BJ (cell line): ENCODE measurements around the gene FAM20B. TPM values are rescaled to one million over a fixed set of nuclear protein-coding genes. Genes with fewer than 3 reads are reported as not detected.

ENCODE experiments used
- CTCF ChIA-PET: fragments of 350-600 bp; formaldehyde crosslinking; extraction: SDS; loops from one replicate; lab custom pipeline; 2021; ENCODE audit warnings: antibody characterized with exemption, inconsistent platforms; lab: Yijun Ruan, JAX
- POLR2A ChIA-PET: fragments of 300-600 bp; sonication (Branson Sonifier 250); formaldehyde crosslinking; extraction: SDS; loops from one replicate; lab custom pipeline; 2021; ENCODE audit warnings: antibody characterized with exemption; lab: Charles Lee
- DNase-seq: peaks from one replicate; pipeline ENCODE4 v3.0.0-alpha.2; 2011; ENCODE audit warnings: low read depth
- H3K27me3 ChIP-seq: 2 replicates; pipeline ENCODE4 v1.6.0; 2011; ENCODE audit warnings: low read length; ENCODE audit not compliant: control insufficient read depth, insufficient read depth
- H3K36me3 ChIP-seq: 2 replicates; pipeline ENCODE4 v1.5.1; 2011; ENCODE audit warnings: low read length; ENCODE audit not compliant: control insufficient read depth, insufficient read depth
- H3K4me3 ChIP-seq: 2 replicates; pipeline ENCODE4 v1.5.1; 2011; ENCODE audit warnings: low read depth, mild to moderate bottlenecking, control low read depth, low read length
- polyA plus RNA-seq: library from polyadenylated mRNA; depleted of rRNA; stranded (reverse); fragments of >200 nt; gene quantifications from 2 replicates; pipeline ENCODE4 v1.2.3, GENCODE V29; 2011
- TF ChIP-seq, protein P1 (sequence below): IDR thresholded peaks from 2 replicates; pipeline ENCODE4 v1.5.1; 2011; ENCODE audit warnings: low read depth, mild to moderate bottlenecking, control low read depth, inconsistent platforms, low read length, moderate library complexity; ENCODE audit not compliant: insufficient read depth

Gene FAM20B
- polyA plus RNA-seq, 1 experiment: 36.2 TPM

DNA sequence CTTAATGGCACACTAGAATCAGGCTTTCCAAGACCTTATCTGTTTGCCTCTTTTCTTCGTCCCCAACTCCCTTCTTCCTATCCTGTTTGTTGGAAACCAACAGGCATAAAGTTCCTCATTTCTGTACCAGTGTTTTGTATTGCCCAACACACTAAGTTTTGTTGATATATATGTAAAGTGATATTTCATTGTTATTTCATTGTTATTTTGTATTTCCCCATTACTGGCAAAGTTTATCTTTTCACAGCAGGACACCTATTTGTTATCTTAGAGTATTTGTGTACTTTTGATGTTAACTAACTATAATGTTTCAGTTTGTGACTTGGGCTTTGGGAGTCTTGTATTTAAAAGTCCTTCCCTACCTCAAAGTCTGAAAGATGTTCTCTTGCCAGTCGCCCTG lies 27.1 kb downstream of the FAM20B start:
- Histone ChIP-seq H3K4me3 (no peak overlapping the region), H3K36me3 (no peaks in the 10 kb centered on the region; the same call in 1 of the 2 replicates), H3K27me3 (no peaks in the 10 kb centered on the region)
- POLR2A ChIA-PET: no interaction called here
- no peak for DNase-seq
- CTCF ChIA-PET: no interaction called here
- TF ChIP-seq, protein P1, sequence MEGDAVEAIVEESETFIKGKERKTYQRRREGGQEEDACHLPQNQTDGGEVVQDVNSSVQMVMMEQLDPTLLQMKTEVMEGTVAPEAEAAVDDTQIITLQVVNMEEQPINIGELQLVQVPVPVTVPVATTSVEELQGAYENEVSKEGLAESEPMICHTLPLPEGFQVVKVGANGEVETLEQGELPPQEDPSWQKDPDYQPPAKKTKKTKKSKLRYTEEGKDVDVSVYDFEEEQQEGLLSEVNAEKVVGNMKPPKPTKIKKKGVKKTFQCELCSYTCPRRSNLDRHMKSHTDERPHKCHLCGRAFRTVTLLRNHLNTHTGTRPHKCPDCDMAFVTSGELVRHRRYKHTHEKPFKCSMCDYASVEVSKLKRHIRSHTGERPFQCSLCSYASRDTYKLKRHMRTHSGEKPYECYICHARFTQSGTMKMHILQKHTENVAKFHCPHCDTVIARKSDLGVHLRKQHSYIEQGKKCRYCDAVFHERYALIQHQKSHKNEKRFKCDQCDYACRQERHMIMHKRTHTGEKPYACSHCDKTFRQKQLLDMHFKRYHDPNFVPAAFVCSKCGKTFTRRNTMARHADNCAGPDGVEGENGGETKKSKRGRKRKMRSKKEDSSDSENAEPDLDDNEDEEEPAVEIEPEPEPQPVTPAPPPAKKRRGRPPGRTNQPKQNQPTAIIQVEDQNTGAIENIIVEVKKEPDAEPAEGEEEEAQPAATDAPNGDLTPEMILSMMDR: no peak

DNA sequence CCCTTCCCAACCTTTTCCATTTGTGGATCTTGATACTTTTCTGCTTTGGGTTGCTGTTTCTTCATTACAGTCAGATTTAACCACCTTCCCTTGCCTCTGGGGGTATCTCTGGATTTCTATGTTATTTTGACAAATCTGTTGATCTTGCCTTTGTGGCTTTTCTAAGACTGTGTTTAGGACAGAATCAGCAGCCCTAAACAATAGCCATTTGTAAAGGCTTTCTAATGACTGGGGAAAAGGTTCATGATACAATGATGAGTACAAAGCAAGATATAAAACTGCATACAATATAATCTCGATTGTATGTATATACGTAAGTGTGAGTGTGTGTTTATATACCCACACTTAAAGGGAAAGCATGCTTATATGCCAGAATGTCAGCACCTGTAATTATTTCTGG lies 27.8 kb downstream of the FAM20B start:
- TF ChIP-seq, protein P1: no peak
- H3K27me3 ChIP-seq: no peaks in the 10 kb centered on the region
- no peak overlapping the region for H3K4me3 ChIP-seq
- ChIA-PET POLR2A (no interaction called here), CTCF (no interaction called here)
- H3K36me3 ChIP-seq: no peaks in the 10 kb centered on the region; the same call in 1 of the 2 replicates
- DNase-seq: no peak

DNA sequence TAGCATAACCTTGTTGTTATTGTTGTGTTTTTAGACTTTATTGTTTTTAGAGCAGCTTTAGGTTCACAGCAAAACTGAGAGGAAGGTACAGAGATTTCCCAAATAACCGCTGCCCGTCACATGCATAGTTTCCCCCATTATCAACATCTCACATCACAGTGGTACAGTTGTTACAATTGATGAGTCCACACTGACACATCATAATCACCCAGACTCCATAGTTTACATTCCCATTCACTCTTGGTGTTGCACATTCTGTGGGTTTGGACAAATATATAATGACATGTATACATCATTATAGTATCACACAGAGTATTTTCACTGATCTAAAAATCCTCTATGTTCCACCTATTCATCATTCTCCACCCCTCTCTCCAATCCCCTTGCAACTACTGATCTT lies 30.2 kb downstream of the FAM20B start:
- ChIA-PET CTCF (interaction anchor here (1.0 kb wide), 1 partner anchor 12 kb away, joined by 3 read pairs; no protein-coding TSS in a partner anchor), POLR2A (no interaction called here)
- Histone ChIP-seq H3K27me3 (no peaks in the 10 kb centered on the region), H3K4me3 (no peak overlapping the region), H3K36me3 (no peaks in the 10 kb centered on the region; the same call in 1 of the 2 replicates)
- no peak for DNase-seq
- TF ChIP-seq, protein P1: no peak

DNA sequence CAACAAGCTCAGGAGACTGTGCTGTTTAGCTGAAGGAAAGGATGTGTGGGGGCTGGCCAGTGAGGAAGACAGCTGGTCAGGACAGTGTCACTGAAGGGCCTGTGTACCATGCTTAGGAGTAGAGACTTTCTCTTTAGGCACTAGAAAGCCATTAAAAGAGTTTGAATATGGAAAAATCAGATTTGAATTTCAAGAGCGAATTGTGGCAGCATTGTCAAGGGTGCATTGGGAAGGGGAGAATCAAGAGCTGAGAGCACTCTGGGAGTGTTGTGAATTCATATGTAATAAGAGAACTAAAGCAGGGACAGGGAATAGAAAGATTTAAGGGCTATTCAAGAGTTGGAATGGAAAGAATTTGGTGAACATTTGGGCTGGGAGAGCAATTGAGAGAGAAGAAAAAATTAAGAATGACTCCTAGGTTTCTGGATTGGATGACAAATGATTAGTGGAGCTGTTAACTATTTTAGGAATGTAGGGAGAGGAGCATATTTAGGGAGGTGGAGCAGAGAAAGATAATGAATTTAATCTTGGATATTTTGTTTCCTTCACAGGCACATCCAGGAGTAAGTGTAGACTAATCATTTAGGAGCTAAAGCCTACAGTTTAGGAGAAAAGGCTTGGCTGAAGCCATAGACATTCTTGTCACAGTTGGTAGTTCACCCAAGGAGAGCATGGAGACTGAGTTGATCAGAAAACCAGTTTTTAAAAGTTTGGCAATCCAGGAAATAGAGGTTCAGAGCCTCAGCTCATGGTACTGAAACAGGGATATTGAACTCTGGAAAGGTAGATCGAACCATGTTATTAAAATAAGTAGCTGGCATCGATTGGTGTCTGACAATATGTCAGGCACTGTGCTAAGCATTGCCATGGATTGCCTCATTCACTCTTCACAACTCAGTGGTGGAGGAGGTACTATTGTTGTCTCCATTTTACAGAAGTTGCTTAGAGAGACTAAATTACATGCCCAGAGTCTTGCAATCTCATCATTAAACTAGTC lies 33.1 kb downstream of the FAM20B start:
- H3K27me3 ChIP-seq: no peaks in the 10 kb centered on the region
- TF ChIP-seq, protein P1: no peak
- peaks cover under 1% of the 10 kb centered on the region for H3K36me3 ChIP-seq
- DNase-seq: peak; percentile 58
- no peak overlapping the region for H3K4me3 ChIP-seq
- CTCF ChIA-PET: interaction anchor here (1.2 to 1.9 kb wide), 4 partner anchors 20 to 557 kb away, joined by 3 to 7 read pairs (median 5); no protein-coding TSS in a partner anchor
- POLR2A ChIA-PET: interaction anchor here (0.6 to 0.8 kb wide), 2 partner anchors 24 to 729 kb away, joined by 3 to 6 read pairs; no protein-coding TSS in a partner anchor
